PC-3 (cell line): ENCODE measurements around the gene NFATC1.
"Not testable (repeated sequence)": the region's sequence is repeated elsewhere in the genome, so short reads cannot be mapped to it uniquely, and the experiment has no call there.

Experiments used
- CTCF ChIP-seq: fragments of 300-600 bp; sonication (generic); conservative IDR thresholded peaks from 2 replicates; pipeline ENCODE4 v1.5.1; 2017; ENCODE audit warnings: antibody characterized with exemption, low read depth, mild to moderate bottlenecking, low read length
- EZH2 ChIP-seq: fragments of 300-600 bp; sonication (generic); IDR thresholded peaks from one replicate; pipeline ENCODE4 v1.6.1; 2017; ENCODE audit warnings: antibody characterized with exemption, mild to moderate bottlenecking, low read length; ENCODE audit not compliant: unreplicated experiment
- EZH2phosphoT487 ChIP-seq: fragments of 300-600 bp; sonication (generic); IDR thresholded peaks from 2 replicates; pipeline ENCODE4 v1.6.1; 2018; ENCODE audit warnings: mild to moderate bottlenecking, antibody characterized with exemption, low read length, borderline replicate concordance

GRCh38 chr18:79483393-79483792 is 87.7 kb downstream of the NFATC1 start:
- TF ChIP-seq EZH2, CTCF, EZH2phosphoT487: not testable (repeated sequence)
